ENCODE data around the gene SLC38A9.
A peak's percentile ranks its signal among the peaks of the same experiment; 100 is the strongest.

The SLC38A9 gene

GRCh38 chr5:55625589-55625909 lies 86.6 kb downstream of the SLC38A9 start:
- H3K36me3 ChIP-seq (ENCODE audit: control insufficient read depth in 1 of 2, insufficient read depth in 2 of 2, low read length in 2 of 2) = no peaks in the 10 kb centered on the region
- H3K4me3 ChIP-seq (ENCODE audit: low read depth in 1 of 2, low read length in 2 of 2) = peak overlapping the region in 1 of 2 donors; percentile 34
- peaks cover 0 to 33% of the 10 kb centered on the region in 2 donors for H3K4me1 ChIP-seq (ENCODE audit: control insufficient read depth in 1 of 2, insufficient read depth in 2 of 2, low read length in 2 of 2)
- H3K27me3 ChIP-seq (ENCODE audit: low read depth, low read length) = no peaks in the 10 kb centered on the region
- no peaks in the 10 kb centered on the region for H3K9me3 ChIP-seq (ENCODE audit: control insufficient read depth in 1 of 2, low read length in 2 of 2)
- H3K27ac ChIP-seq (ENCODE audit: low read length) = no peak overlapping the region

GRCh38 chr5:55624841-55625588 lies 87.1 kb downstream of the SLC38A9 start:
- peak overlapping the region in 1 of 2 donors; percentile 34 for H3K4me3 ChIP-seq (ENCODE audit: low read depth in 1 of 2, low read length in 2 of 2)
- H3K9me3 ChIP-seq (ENCODE audit: control insufficient read depth in 1 of 2, low read length in 2 of 2) = no peaks in the 10 kb centered on the region
- H3K27me3 ChIP-seq (ENCODE audit: low read depth, low read length) = no peaks in the 10 kb centered on the region
- no peaks in the 10 kb centered on the region for H3K36me3 ChIP-seq (ENCODE audit: control insufficient read depth in 1 of 2, insufficient read depth in 2 of 2, low read length in 2 of 2)
- H3K27ac ChIP-seq (ENCODE audit: low read length) = no peak overlapping the region
- peaks cover 0 to 35% of the 10 kb centered on the region in 2 donors for H3K4me1 ChIP-seq (ENCODE audit: control insufficient read depth in 1 of 2, insufficient read depth in 2 of 2, low read length in 2 of 2)

- H3K4me3 ChIP-seq (ENCODE audit: low read depth in 1 of 2, low read length in 2 of 2) = no peak overlapping the region
- H3K36me3 ChIP-seq (ENCODE audit: control insufficient read depth in 1 of 2, insufficient read depth in 2 of 2, low read length in 2 of 2) = no peaks in the 10 kb centered on the region
- no peaks in the 10 kb centered on the region for H3K9me3 ChIP-seq (ENCODE audit: control insufficient read depth in 1 of 2, low read length in 2 of 2)
- no peak overlapping the region for H3K27ac ChIP-seq (ENCODE audit: low read length)
- no peaks in the 10 kb centered on the region for H3K27me3 ChIP-seq (ENCODE audit: low read depth, low read length)
- H3K4me1 ChIP-seq (ENCODE audit: control insufficient read depth in 1 of 2, insufficient read depth in 2 of 2, low read length in 2 of 2) = peaks cover 0 to 35% of the 10 kb centered on the region in 2 donors
Measured at GRCh38 chr5:55623789-55624188, 88.3 kb downstream of the SLC38A9 start.

GRCh38 chr5:55622460-55622859 lies 89.7 kb downstream of the SLC38A9 start:
- no peak overlapping the region for H3K27ac ChIP-seq (ENCODE audit: low read length)
- H3K27me3 ChIP-seq (ENCODE audit: low read depth, low read length) = no peaks in the 10 kb centered on the region
- H3K4me1 ChIP-seq (ENCODE audit: control insufficient read depth in 1 of 2, insufficient read depth in 2 of 2, low read length in 2 of 2) = peaks cover 0 to 35% of the 10 kb centered on the region in 2 donors
- no peaks in the 10 kb centered on the region for H3K9me3 ChIP-seq (ENCODE audit: control insufficient read depth in 1 of 2, low read length in 2 of 2)
- H3K4me3 ChIP-seq (ENCODE audit: low read depth in 1 of 2, low read length in 2 of 2) = no peak overlapping the region
- no peaks in the 10 kb centered on the region for H3K36me3 ChIP-seq (ENCODE audit: control insufficient read depth in 1 of 2, insufficient read depth in 2 of 2, low read length in 2 of 2)

- H3K27ac ChIP-seq (ENCODE audit: low read length) = peak overlapping the region; percentile 62
Measured at GRCh38 chr5:55621229-55621628, 90.9 kb downstream of the SLC38A9 start.

GRCh38 chr5:55620766-55621160 lies 91.4 kb downstream of the SLC38A9 start:
- Histone ChIP-seq H3K36me3 (ENCODE audit: control insufficient read depth in 1 of 2, insufficient read depth in 2 of 2, low read length in 2 of 2) (no peaks in the 10 kb centered on the region), H3K27me3 (ENCODE audit: low read depth, low read length) (no peaks in the 10 kb centered on the region), H3K27ac (ENCODE audit: low read length) (peak overlapping the region; percentile 62), H3K4me1 (ENCODE audit: control insufficient read depth in 1 of 2, insufficient read depth in 2 of 2, low read length in 2 of 2) (peaks cover 0 to 26% of the 10 kb centered on the region in 2 donors), H3K9me3 (ENCODE audit: control insufficient read depth in 1 of 2, low read length in 2 of 2) (no peaks in the 10 kb centered on the region), H3K4me3 (ENCODE audit: low read depth in 1 of 2, low read length in 2 of 2) (no peak overlapping the region)

More at GRCh38 chr5:55621229-55621628, 90.9 kb downstream of the SLC38A9 start:
- no peak overlapping the region for H3K4me3 ChIP-seq (ENCODE audit: low read depth in 1 of 2, low read length in 2 of 2)
- H3K27me3 ChIP-seq (ENCODE audit: low read depth, low read length) = no peaks in the 10 kb centered on the region
- peaks cover 0 to 28% of the 10 kb centered on the region in 2 donors for H3K4me1 ChIP-seq (ENCODE audit: control insufficient read depth in 1 of 2, insufficient read depth in 2 of 2, low read length in 2 of 2)
- H3K36me3 ChIP-seq (ENCODE audit: control insufficient read depth in 1 of 2, insufficient read depth in 2 of 2, low read length in 2 of 2) = no peaks in the 10 kb centered on the region
- H3K9me3 ChIP-seq (ENCODE audit: control insufficient read depth in 1 of 2, low read length in 2 of 2) = no peaks in the 10 kb centered on the region

- Histone ChIP-seq H3K27ac (ENCODE audit: low read length) (peak overlapping the region; percentile 52), H3K9me3 (ENCODE audit: control insufficient read depth in 1 of 2, low read length in 2 of 2) (no peaks in the 10 kb centered on the region), H3K4me3 (ENCODE audit: low read depth in 1 of 2, low read length in 2 of 2) (no peak overlapping the region), H3K27me3 (ENCODE audit: low read depth, low read length) (no peaks in the 10 kb centered on the region), H3K36me3 (ENCODE audit: control insufficient read depth in 1 of 2, insufficient read depth in 2 of 2, low read length in 2 of 2) (no peaks in the 10 kb centered on the region), H3K4me1 (ENCODE audit: control insufficient read depth in 1 of 2, insufficient read depth in 2 of 2, low read length in 2 of 2) (peaks cover 0 to 20% of the 10 kb centered on the region in 2 donors)
Measured at GRCh38 chr5:55620009-55620765, 91.9 kb downstream of the SLC38A9 start.

GRCh38 chr5:55618318-55618717 lies 93.8 kb downstream of the SLC38A9 start:
- Histone ChIP-seq H3K4me3 (ENCODE audit: low read depth in 1 of 2, low read length in 2 of 2) (no peak overlapping the region), H3K27me3 (ENCODE audit: low read depth, low read length) (no peaks in the 10 kb centered on the region), H3K27ac (ENCODE audit: low read length) (no peak overlapping the region), H3K9me3 (ENCODE audit: control insufficient read depth in 1 of 2, low read length in 2 of 2) (no peaks in the 10 kb centered on the region), H3K36me3 (ENCODE audit: control insufficient read depth in 1 of 2, insufficient read depth in 2 of 2, low read length in 2 of 2) (no peaks in the 10 kb centered on the region), H3K4me1 (ENCODE audit: control insufficient read depth in 1 of 2, insufficient read depth in 2 of 2, low read length in 2 of 2) (peaks cover 0 to 20% of the 10 kb centered on the region in 2 donors)

- H3K27ac ChIP-seq (ENCODE audit: low read length) = no peak overlapping the region
- H3K36me3 ChIP-seq (ENCODE audit: control insufficient read depth in 1 of 2, insufficient read depth in 2 of 2, low read length in 2 of 2) = no peaks in the 10 kb centered on the region
- no peaks in the 10 kb centered on the region for H3K9me3 ChIP-seq (ENCODE audit: control insufficient read depth in 1 of 2, low read length in 2 of 2)
- no peaks in the 10 kb centered on the region for H3K27me3 ChIP-seq (ENCODE audit: low read depth, low read length)
- no peak overlapping the region for H3K4me3 ChIP-seq (ENCODE audit: low read depth in 1 of 2, low read length in 2 of 2)
- no peaks in the 10 kb centered on the region for H3K4me1 ChIP-seq (ENCODE audit: control insufficient read depth in 1 of 2, insufficient read depth in 2 of 2, low read length in 2 of 2)
Measured at GRCh38 chr5:55613112-55613868, 98.8 kb downstream of the SLC38A9 start.

GRCh38 chr5:55610542-55610941 lies 101.6 kb downstream of the SLC38A9 start:
- H3K27me3 ChIP-seq (ENCODE audit: low read depth, low read length) = no peaks in the 10 kb centered on the region
- H3K27ac ChIP-seq (ENCODE audit: low read length) = no peak overlapping the region

GRCh38 chr5:55609413-55609812 lies 102.7 kb downstream of the SLC38A9 start:
- Histone ChIP-seq H3K4me1 (ENCODE audit: control insufficient read depth in 1 of 2, insufficient read depth in 2 of 2, low read length in 2 of 2) (peaks cover 0 to 3% of the 10 kb centered on the region in 2 donors), H3K27ac (ENCODE audit: low read length) (no peak overlapping the region), H3K9me3 (ENCODE audit: control insufficient read depth in 1 of 2, low read length in 2 of 2) (no peaks in the 10 kb centered on the region), H3K4me3 (ENCODE audit: low read depth in 1 of 2, low read length in 2 of 2) (no peak overlapping the region), H3K27me3 (ENCODE audit: low read depth, low read length) (no peaks in the 10 kb centered on the region), H3K36me3 (ENCODE audit: control insufficient read depth in 1 of 2, insufficient read depth in 2 of 2, low read length in 2 of 2) (no peaks in the 10 kb centered on the region)

More at GRCh38 chr5:55610542-55610941, 101.6 kb downstream of the SLC38A9 start:
- H3K9me3 ChIP-seq (ENCODE audit: control insufficient read depth in 1 of 2, low read length in 2 of 2) = no peaks in the 10 kb centered on the region
- H3K36me3 ChIP-seq (ENCODE audit: control insufficient read depth in 1 of 2, insufficient read depth in 2 of 2, low read length in 2 of 2) = no peaks in the 10 kb centered on the region
- H3K4me3 ChIP-seq (ENCODE audit: low read depth in 1 of 2, low read length in 2 of 2) = no peak overlapping the region
- H3K4me1 ChIP-seq (ENCODE audit: control insufficient read depth in 1 of 2, insufficient read depth in 2 of 2, low read length in 2 of 2) = no peaks in the 10 kb centered on the region

Measured in muscle layer of duodenum (tissue), 2 donors.